GM18505 (cell line): ENCODE measurements around the gene PPM1H.

Experiments
- ATAC-seq: cut with Tn5 transposase; IDR thresholded peaks from one replicate; pipeline ENCODE4 v1.9.1; 2021; ENCODE audit not compliant: unreplicated experiment
- POLR2A ChIP-seq: IDR thresholded peaks from 4 replicates; pipeline ENCODE4 v1.6.1; 2011; ENCODE audit warnings: borderline replicate concordance; ENCODE audit not compliant: insufficient read depth, insufficient read length; ENCODE audit errors: extremely low read depth

Gene PPM1H

DNA sequence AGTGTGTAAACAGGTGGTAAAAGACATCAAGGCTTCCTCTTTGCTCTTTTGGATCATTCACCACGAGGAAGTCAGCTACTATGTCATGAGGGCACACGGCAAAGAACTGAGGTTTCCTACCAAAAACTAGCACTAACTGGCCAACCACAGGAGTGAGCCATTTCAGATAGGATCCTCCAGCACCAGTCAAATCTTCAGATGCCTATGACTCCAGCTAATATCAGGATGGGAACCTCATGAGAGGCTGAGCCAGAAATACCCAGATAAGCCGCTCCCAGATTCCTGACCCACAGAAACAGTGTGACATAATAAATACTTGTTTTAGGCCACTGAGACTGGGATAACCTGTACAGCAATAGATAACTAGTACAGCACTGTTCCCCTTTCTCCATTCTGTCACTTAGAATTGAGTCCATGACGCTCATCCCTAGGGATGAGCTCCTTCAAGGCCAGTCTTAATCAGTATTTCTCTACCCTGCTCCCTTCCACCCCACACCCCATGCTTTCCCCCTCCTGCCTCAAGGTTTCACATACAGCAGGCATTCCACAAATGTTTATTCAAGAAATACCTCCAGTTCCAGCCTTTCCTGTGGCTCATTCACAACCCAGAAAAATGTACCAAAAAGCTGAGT lies 68.4 kb downstream of the PPM1H start:
- no peak for TF ChIP-seq POLR2A
- ATAC-seq, result no peak

DNA sequence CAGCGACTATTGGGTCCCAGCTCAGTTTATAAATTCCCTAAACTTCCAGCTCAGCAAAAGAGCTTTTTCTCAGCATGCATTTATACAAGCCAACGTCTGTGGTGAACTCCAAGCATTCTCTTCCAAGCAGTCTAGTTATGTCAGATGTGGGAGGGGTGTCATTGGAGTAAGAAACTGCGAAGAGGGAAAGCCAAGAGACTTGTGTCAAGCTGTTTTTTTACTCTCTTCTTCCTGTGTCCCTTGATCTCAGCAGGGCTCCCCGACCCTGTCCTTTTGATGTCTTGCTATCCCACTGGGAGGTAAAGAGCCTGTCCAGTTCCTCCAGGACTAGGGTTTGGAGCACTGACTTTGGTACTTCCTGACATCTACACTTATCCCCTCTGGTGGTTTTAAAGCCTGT lies 69.0 kb downstream of the PPM1H start:
- no peak for TF ChIP-seq POLR2A
- no peak for ATAC-seq

DNA sequence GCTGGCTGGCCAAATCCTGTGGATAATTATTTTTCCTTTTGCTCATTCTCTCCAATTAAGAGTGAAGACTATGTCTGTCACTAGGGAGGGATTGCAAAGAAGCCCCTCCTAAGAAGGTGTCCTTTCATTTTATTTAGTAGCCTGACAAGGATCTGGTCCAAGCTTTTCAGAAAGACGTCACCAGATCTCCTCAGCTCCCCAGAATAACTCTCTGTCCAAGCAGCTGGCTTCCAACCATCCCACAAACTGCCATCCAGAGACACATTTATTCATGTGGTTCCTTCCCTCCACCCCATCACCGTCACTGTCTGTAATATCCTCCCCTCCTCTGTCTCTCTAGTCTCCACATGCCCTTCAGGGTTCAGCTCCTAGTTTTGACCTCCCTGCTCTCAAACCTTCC lies 69.9 kb downstream of the PPM1H start:
- TF ChIP-seq POLR2A, result no peak
- ATAC-seq, result no peak

DNA sequence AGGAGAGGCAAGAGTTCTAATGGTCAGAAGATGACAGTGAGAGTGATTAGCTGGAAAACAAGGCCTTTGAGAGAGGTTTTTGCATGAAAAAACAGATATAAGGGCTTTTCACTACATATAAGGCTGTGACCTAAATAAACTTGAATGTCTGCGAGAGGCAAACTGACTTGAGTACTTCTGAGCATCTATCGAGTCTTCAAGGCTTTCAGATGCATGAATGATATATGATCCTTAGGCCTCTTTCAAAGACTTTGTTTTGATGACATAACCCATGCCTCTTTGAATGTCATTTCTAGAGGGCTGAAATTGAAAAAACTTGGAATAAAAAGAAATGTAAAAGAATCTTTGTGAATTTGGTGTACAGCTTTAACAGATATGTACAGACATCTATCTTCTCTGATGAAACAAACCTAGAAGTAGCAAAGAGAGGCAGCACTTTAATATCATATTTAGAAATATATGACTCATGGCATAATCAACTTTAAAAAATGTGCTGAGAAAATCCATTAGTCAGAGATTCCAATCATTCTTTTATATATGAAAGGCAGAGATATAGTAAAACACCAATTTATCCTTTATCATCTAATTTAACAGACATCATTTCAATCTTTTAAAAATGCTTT lies 72.6 kb downstream of the PPM1H start:
- no peak for ATAC-seq
- TF ChIP-seq POLR2A, result no peak

DNA sequence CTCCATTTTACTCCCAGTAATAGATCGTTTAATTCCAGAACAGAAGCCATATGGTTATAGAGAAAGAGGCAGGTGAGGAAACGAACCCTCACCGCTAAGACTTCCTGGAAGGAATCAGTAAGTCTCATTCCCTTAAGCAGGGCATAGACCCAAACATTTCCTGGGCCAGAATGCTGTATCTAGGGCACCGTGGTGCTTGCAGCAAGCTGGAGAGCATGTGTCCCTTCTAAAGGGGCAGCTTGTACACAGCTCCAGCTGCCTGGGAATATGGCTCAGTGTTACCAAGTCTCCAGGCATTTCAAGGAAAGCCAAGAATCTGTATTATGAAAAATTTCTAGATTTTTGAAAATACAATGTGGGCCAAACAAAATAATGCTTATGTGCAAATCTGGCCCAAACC lies 73.4 kb downstream of the PPM1H start:
- TF ChIP-seq POLR2A, result no peak

DNA sequence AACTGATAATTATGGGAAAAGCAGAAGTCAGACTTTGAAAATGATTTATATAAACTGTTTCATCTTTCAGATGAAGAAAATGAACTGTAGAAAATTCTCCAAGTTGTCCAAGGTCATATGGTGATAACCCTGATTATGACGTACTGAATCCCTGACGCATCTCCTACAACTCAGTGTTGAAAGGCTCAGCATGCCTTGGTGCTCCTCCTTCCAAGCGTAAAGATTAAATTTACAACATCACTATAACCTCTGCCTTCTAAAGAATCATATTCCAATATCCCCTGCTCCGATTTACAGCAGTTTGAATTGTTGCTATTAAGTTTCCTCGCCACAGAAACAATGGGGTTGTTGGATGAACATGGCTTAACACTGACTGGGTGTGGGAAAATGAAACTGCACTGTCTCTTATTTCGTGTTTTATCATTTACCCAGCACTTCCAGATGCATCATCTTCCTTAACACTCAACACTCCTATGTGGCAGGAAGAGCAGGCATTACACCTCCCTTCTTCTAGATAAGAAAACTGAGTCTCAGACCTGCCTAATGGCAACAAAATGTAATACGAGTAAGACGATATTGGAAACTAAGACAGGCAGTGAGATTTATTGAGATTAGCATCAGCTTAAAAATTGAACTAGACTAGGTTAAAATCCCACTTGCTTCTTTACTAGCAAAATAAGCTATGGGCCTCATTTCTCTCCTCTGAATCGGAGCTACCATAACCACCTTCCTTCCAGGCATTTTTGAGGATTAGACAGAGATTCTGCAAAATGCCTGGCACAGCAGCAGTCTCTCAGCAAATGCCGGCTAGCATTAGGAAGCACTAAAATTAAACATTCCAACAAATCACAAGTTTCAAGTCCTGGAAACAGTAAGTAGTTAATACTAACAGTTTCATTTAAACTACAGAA lies 74.2 kb downstream of the PPM1H start:
- TF ChIP-seq POLR2A, result no peak
- no peak for ATAC-seq

More for the DNA sequence above, 73.4 kb downstream of the PPM1H start:
- ATAC-seq, result no peak

DNA sequence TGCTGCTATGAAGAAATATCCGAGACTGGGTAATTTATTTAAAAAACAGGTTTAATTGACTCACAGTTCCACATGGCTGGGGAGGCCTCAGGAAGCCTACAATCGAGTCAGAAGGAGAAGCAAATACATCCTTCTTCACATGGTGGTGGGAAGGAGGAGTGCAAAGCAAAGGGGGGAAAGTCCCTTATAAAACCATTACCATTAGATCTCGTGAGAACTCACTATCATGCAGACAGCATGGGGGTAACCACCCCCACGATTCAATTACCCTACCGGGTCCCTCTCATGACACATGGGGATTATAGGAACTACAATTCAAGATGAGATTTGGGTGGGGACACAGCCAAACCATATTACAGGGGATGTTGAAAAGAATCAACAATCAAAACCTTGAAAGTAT lies 74.9 kb downstream of the PPM1H start:
- no peak for TF ChIP-seq POLR2A
- no peak for ATAC-seq

DNA sequence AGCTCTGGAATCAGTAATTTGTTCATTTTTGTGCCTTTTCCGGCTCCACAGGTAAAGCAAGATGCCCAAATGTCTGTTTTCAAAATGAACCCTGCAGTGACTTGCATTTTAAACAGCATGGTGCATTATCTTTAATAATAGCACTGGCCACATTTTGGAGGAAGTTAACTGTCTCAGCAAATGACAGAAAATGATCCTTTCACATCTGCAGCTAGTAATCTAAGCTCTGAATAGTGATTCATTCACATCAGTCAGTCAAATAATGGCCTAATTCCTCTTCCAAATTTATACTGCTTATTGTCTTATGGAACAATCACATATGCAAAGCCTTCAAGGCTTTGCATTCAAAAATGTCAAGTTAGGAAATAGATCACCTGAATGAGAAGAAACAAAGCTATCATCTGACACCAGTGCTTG lies 75.6 kb downstream of the PPM1H start:
- no peak for ATAC-seq
- no peak for TF ChIP-seq POLR2A

DNA sequence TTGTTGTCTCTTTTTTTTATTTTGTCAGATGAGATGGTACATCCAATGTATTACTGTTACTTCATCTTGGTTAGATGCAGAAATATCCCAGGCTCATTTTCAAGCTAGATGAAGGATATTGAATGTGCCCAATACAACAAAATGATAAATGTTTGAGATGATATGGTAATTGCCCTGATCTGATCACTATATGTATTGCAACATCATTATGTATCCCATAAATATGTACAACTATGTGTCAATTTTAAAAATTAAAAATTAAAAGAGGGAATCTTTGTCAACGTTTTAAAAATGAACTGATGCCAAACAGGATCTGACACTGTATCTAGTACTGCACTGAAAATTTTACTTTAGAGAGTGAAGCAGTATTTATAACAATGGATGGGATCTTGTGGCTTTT lies 78.5 kb downstream of the PPM1H start:
- TF ChIP-seq POLR2A, result no peak
- ATAC-seq, result no peak

DNA sequence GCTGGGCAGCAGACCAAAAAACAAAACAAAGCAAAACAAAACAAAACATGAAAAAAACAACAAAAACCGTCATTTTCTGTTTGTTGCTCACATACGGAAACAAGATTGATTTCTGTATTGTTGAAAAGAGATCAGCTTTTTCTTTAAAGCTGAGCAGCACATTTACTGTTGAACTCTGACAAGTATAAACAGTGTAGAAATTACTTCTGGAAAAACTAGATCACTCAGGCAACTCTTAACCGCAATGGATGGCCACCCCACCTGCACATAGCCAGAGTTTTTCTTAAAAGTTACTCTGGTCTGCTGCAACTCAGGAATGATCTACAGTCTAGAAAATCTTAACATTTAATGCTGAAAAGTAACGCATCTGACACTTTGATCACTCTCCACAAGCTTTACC lies 80.9 kb downstream of the PPM1H start:
- no peak for ATAC-seq
- no peak for TF ChIP-seq POLR2A

DNA sequence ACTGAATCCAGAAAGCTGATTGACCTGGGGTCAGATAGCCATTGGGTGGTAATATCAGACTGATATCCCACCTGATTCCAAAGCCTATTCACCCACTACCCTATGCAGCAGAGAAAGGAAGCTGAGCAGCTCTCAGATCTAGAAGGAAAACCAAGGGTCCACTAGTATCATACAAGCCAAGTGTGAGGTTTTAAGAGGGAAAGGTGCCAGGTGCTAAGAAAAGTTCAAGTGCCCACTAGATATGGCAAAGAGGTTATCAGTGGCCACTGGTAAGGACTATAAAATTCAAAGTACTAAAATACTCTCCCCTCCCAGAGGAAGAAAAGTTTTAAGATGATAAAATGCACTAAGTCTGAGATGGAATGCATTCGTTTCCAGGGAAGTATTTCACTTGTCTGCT lies 85.6 kb downstream of the PPM1H start:
- no peak for ATAC-seq
- no peak for TF ChIP-seq POLR2A

DNA sequence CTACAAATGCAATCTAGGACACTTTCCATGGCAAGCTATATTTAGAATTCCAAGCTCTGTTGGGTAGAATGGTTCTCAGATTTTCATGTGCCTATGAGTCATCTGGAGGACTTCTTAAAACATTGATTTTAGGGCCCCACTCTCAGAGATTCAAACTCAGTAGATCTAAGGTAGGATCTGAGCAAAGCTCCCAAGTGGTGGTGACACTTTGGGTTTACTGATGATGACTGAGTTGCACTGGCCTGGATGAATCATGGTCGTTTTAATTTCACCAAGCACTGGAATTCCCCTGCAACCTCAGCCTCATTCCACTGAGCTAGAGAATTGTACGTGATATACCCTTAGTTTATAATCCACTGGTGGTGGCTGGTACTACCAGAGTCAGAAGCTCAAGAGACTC lies 86.5 kb downstream of the PPM1H start:
- no peak for TF ChIP-seq POLR2A
- no peak for ATAC-seq

DNA sequence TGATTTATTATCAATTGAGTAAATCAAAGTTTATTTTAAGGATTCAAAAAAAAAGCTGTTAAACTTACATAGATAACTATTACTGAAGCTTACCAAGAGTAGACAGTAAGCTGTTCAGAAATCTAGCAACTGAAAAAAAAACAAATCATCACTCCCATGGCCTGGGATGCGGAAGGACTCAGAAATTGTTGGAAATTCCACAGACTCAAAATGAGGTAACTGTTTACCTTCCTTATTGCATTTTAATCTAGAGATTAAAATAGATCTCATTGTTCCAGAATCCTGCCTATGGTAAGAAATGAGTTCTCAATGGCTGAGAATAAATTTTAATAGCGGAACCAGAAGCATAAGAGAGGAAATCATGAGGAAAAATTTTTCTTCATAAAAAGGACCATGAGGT lies 87.2 kb downstream of the PPM1H start:
- TF ChIP-seq POLR2A, result no peak
- no peak for ATAC-seq

DNA sequence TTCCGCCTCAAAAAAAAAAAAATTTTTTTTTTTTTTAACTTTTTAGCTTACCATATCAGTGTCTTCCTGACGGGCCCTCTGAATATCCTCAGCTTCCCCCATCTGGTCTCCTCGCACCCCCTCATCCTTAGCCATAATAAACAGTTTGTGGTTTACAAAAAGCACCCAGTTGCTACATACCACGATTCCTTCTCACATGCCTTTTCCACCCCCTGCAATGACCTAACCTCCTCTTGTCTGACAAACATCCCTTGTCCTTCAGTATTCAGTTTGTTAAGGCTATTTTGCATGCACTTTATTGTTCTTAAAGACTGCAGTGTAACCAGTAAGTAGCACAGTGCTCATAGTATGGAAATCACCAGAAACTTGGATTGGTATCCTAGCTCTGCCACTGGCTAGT lies 88.5 kb downstream of the PPM1H start:
- TF ChIP-seq POLR2A, result no peak
- no peak for ATAC-seq
